PC-3 (cell line): ENCODE results near the gene LMAN2.

Experiments used
- CTCF ChIP-seq: fragments of 300-600 bp; sonication (generic); conservative IDR thresholded peaks from 2 replicates; pipeline ENCODE4 v1.5.1; 2017; ENCODE audit warnings: antibody characterized with exemption, low read depth, mild to moderate bottlenecking, low read length
- EZH2 ChIP-seq: fragments of 300-600 bp; sonication (generic); IDR thresholded peaks from one replicate; pipeline ENCODE4 v1.6.1; 2017; ENCODE audit warnings: antibody characterized with exemption, mild to moderate bottlenecking, low read length; ENCODE audit not compliant: unreplicated experiment

GRCh38 chr5:177312649-177313181, 38.8 kb downstream of the LMAN2 start:
- TF ChIP-seq CTCF: peak; percentile 49
- TF ChIP-seq EZH2: no peak
